HCT116 (cell line): ENCODE data around the gene TRIM24. TPM values are rescaled to one million over a fixed set of nuclear protein-coding genes. Genes with fewer than 3 reads are reported as not detected.

Source experiments
- ATAC-seq: fragments of 200-7000 bp; cut with Tn5 transposase; 2 replicates; pipeline ENCODE4 v1.9.1; 2020; ENCODE audit warnings: mild to moderate bottlenecking, moderate library complexity
- BruUV-seq: library from RNA; stranded (reverse); fragments of 400-500 nt; replicated peaks from 2 replicates; lab custom pipeline; 2021; lab: Mats Ljungman, UMichigan
- CTCF ChIA-PET: fragments of 300-600 bp; sonication (Branson Sonifier 250); formaldehyde crosslinking; loops from one replicate; lab custom pipeline; 2021; ENCODE audit warnings: antibody characterized with exemption; lab: Charles Lee
- POLR2A ChIA-PET: fragments of 300-600, 350-600 bp; sonication (Branson Sonifier 250); formaldehyde crosslinking; loops from one replicate; lab custom pipeline; 2021; ENCODE audit warnings: antibody characterized with exemption; lab: Charles Lee
- RAD21 ChIA-PET, 2 experiments: fragments of 300-600 bp; sonication (Branson Sonifier 250); formaldehyde crosslinking; loops; one replicate each; lab custom pipeline; 2023; ENCODE audit warnings: low total read pairs in 2 of 2; ENCODE audit not compliant: uncharacterized antibody in 2 of 2, unreplicated experiment in 2 of 2, low non-redundant PET in 1 of 2; lab: Charles Lee
- DNase-seq: peaks from one replicate; pipeline ENCODE4 v3.0.0-alpha.2; 2010; ENCODE audit warnings: low read depth, low spot score
- H2AFZ ChIP-seq: fragments of 200-600 bp; shearing (Covaris generic), sonication (generic); 2 replicates; pipeline ENCODE4 v1.6.1; 2017; ENCODE audit warnings: low read depth, mixed run types, mixed read lengths, antibody characterized with exemption, low read length; ENCODE audit not compliant: poor library complexity, severe bottlenecking
- H3K27ac ChIP-seq: 2 replicates; pipeline ENCODE4 v1.5.1; 2012; ENCODE audit warnings: low read depth, low read length
- H3K27me3 ChIP-seq: fragments of 200-600 bp; sonication (generic); 2 replicates; pipeline ENCODE4 v1.6.1; 2016; ENCODE audit warnings: mixed run types, low read length, mixed read lengths; ENCODE audit not compliant: insufficient read depth
- H3K36me3 ChIP-seq, 2 experiments: fragments of 200-500 bp in 1 of 2; fragments of 200-600 bp in 1 of 2; sonication (Bioruptor generic) in 1 of 2; sonication (generic) in 1 of 2; 2 replicates each; pipeline versions ENCODE4 v1.5.1 to v1.6.1; 2014 to 2016; ENCODE audit warnings: low read length in 2 of 2, inconsistent platforms in 1 of 2, mixed read lengths in 1 of 2, mixed run types in 1 of 2; ENCODE audit not compliant: insufficient read depth in 2 of 2, control insufficient read depth in 1 of 2
- H3K4me1 ChIP-seq, 2 experiments: fragments of 200-600 bp in 1 of 2; sonication (generic) in 1 of 2; 2 replicates each; pipeline versions ENCODE4 v1.5.1 to v1.6.1; 2012 to 2017; ENCODE audit warnings: low read length in 2 of 2, inconsistent platforms in 1 of 2, mild to moderate bottlenecking in 1 of 2, mixed read lengths in 1 of 2, mixed run types in 1 of 2, moderate library complexity in 1 of 2; ENCODE audit not compliant: insufficient read depth in 2 of 2, control insufficient read depth in 1 of 2
- H3K4me2 ChIP-seq: fragments of 200-600 bp; sonication (generic); 2 replicates; pipeline ENCODE4 v1.6.1; 2017; ENCODE audit warnings: mixed run types, low read length, mixed read lengths
- H3K4me3 ChIP-seq, 2 experiments: fragments of 200-600 bp in 1 of 2; sonication (generic) in 1 of 2; replicated peaks in 1 of 2; 2 replicates each; pipeline ENCODE4 v1.5.1; 2011 to 2016; ENCODE audit warnings: low read length in 2 of 2, control low read depth in 1 of 2, low read depth in 1 of 2, mild to moderate bottlenecking in 1 of 2, mixed read lengths in 1 of 2, mixed run types in 1 of 2
- H3K79me2 ChIP-seq: fragments of 200-600 bp; sonication (generic); 2 replicates; pipeline ENCODE4 v1.6.1; 2017; ENCODE audit warnings: mild to moderate bottlenecking, mixed run types, low read length, moderate library complexity, mixed read lengths; ENCODE audit not compliant: insufficient read depth
- H3K9ac ChIP-seq: fragments of 200-600 bp; sonication (generic); 2 replicates; pipeline ENCODE4 v1.6.1; 2016; ENCODE audit warnings: low read length, mixed read lengths
- H3K9me2 ChIP-seq: fragments of 200-600 bp; sonication (generic), shearing (Covaris generic); 2 replicates; pipeline ENCODE4 v1.6.1; 2017; ENCODE audit warnings: mixed run types, mild to moderate bottlenecking, moderate library complexity; ENCODE audit not compliant: insufficient read depth
- H3K9me3 ChIP-seq, 2 experiments: fragments of 200-500 bp in 1 of 2; fragments of 200-600 bp in 1 of 2; sonication (Bioruptor generic) in 1 of 2; sonication (generic) in 1 of 2; 2 replicates each; pipeline ENCODE4 v1.6.1; 2014 to 2017; ENCODE audit warnings: low read length in 2 of 2, mixed read lengths in 2 of 2, inconsistent platforms in 1 of 2, low read depth in 1 of 2, mild to moderate bottlenecking in 1 of 2, mixed run types in 1 of 2, moderate library complexity in 1 of 2; ENCODE audit not compliant: control insufficient read depth in 1 of 2, insufficient read depth in 1 of 2
- H4K20me1 ChIP-seq: fragments of 200-600 bp; sonication (generic), shearing (Covaris generic); 2 replicates; pipeline ENCODE4 v1.6.1; 2017; ENCODE audit warnings: mixed run types, mild to moderate bottlenecking, moderate library complexity; ENCODE audit not compliant: insufficient read depth
- ATF3 ChIP-seq: IDR thresholded peaks from 2 replicates; pipeline ENCODE4 v1.6.1; 2012
- EZH2 ChIP-seq: fragments of 200-600 bp; sonication (generic); IDR thresholded peaks from 2 replicates; pipeline ENCODE4 v1.6.1; 2017; ENCODE audit warnings: antibody characterized with exemption, mixed run types
- JUND ChIP-seq: IDR thresholded peaks from 2 replicates; pipeline ENCODE4 v1.6.1; 2012
- POLR2A ChIP-seq: IDR thresholded peaks from 2 replicates; pipeline ENCODE4 v1.7.0; 2011; ENCODE audit warnings: borderline replicate concordance; ENCODE audit not compliant: insufficient read depth, insufficient read length; ENCODE audit errors: extremely low read depth
- RAD21 ChIP-seq: IDR thresholded peaks from 2 replicates; pipeline ENCODE4 v1.6.1; 2012; ENCODE audit warnings: low read depth, mild to moderate bottlenecking
- SRF ChIP-seq: IDR thresholded peaks from 2 replicates; pipeline ENCODE4 v1.6.1; 2012; ENCODE audit warnings: low read depth
- TCF7L2 ChIP-seq: IDR thresholded peaks from 2 replicates; pipeline ENCODE4 v1.7.0; 2011; ENCODE audit warnings: borderline replicate concordance, inconsistent platforms; ENCODE audit not compliant: insufficient read depth, insufficient read length; ENCODE audit errors: extremely low read depth
- YY1 ChIP-seq: IDR thresholded peaks from 2 replicates; pipeline ENCODE4 v1.6.1; 2011; ENCODE audit warnings: low read length, low read depth, moderate library complexity, mild to moderate bottlenecking; ENCODE audit not compliant: insufficient replicate concordance; ENCODE audit errors: extremely low read depth
- ZNF274 ChIP-seq: fragments of 200-500 bp; sonication (Bioruptor generic); IDR thresholded peaks from 2 replicates; pipeline ENCODE4 v1.6.1; 2014; ENCODE audit warnings: mild to moderate bottlenecking, low read depth, low read length, inconsistent platforms
- intact Hi-C: fragments of 100-400 bp; cut with micrococcal nuclease; formaldehyde crosslinking; loops from 2 replicates; pipeline ENCODE4 v1.10.0; 2022
- total RNA-seq: library from RNA; stranded (reverse); gene quantifications from one replicate; pipeline ENCODE4 v1.2.1, GENCODE V29; 2021; ENCODE audit not compliant: unreplicated experiment
- TF ChIP-seq, protein P1 (sequence below): IDR thresholded peaks from 2 replicates; pipeline ENCODE4 v1.6.1; 2011; ENCODE audit warnings: mild to moderate bottlenecking, low read length, moderate library complexity; ENCODE audit not compliant: insufficient replicate concordance; ENCODE audit errors: extremely low read depth

The TRIM24 gene
- total RNA-seq, 1 experiment from 2014 or later, result 12.8 TPM

GRCh38 chr7:138588986-138589385 lies 128.9 kb downstream of the TRIM24 start:
- Histone ChIP-seq H3K9ac (no peak overlapping the region), H3K4me1 (no peaks in the 10 kb centered on the region), H3K27ac (no peak overlapping the region), H3K36me3 (no peaks in the 10 kb centered on the region), H2AFZ (no peak overlapping the region), H3K9me2 (no peaks in the 10 kb centered on the region), H3K9me3 (no peaks in the 10 kb centered on the region), H3K4me2 (no peak overlapping the region), H4K20me1 (no peaks in the 10 kb centered on the region), H3K79me2 (no peaks in the 10 kb centered on the region), H3K4me3 (no peak overlapping the region), H3K27me3 (no peaks in the 10 kb centered on the region)
- BruUV-seq, result no TSS peak
- ChIA-PET RAD21 (no interaction called here), CTCF (no interaction called here), POLR2A (no interaction called here)
- TF ChIP-seq YY1 (no peak), POLR2A (no peak), ZNF274 (no peak), ATF3 (no peak), SRF (no peak), TCF7L2 (no peak), EZH2 (no peak), RAD21 (no peak), JUND (no peak)
- TF ChIP-seq, protein P1, sequence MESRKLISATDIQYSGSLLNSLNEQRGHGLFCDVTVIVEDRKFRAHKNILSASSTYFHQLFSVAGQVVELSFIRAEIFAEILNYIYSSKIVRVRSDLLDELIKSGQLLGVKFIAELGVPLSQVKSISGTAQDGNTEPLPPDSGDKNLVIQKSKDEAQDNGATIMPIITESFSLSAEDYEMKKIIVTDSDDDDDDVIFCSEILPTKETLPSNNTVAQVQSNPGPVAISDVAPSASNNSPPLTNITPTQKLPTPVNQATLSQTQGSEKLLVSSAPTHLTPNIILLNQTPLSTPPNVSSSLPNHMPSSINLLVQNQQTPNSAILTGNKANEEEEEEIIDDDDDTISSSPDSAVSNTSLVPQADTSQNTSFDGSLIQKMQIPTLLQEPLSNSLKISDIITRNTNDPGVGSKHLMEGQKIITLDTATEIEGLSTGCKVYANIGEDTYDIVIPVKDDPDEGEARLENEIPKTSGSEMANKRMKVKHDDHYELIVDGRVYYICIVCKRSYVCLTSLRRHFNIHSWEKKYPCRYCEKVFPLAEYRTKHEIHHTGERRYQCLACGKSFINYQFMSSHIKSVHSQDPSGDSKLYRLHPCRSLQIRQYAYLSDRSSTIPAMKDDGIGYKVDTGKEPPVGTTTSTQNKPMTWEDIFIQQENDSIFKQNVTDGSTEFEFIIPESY, result no peak
- ATAC-seq (no peak), DNase-seq (no peak)
- intact Hi-C loops, result no loop called here
